K562 (cell line): ENCODE measurements around the gene TMEM108.

Experiments used
- BRCA1 ChIP-seq, 2 experiments: fragments of 450-650 bp in 1 of 2; sonication (generic) in 1 of 2; formaldehyde crosslinking in 1 of 2; IDR thresholded peaks; 2 replicates each; pipeline versions ENCODE4 v1.5.0 to v1.6.1; 2017 to 2020; ENCODE audit warnings: mild to moderate bottlenecking in 1 of 2, missing genetic modification reagents in 1 of 2
- CTCF ChIP-seq, 3 experiments: IDR thresholded peaks in 2 of 3; conservative IDR thresholded peaks in 1 of 3; 2 replicates each; pipeline ENCODE4 v1.5.1; 2011 to 2012; ENCODE audit warnings: low read length in 3 of 3, mild to moderate bottlenecking in 3 of 3, control low read depth in 2 of 3, improper control_type of control experiment in 1 of 3, inconsistent platforms in 1 of 3, low read depth in 1 of 3, mixed read lengths in 1 of 3, moderate library complexity in 1 of 3; ENCODE audit not compliant: insufficient read depth in 2 of 3
- JUN ChIP-seq, 2 experiments: sonication (generic) in 1 of 2; formaldehyde crosslinking in 1 of 2; IDR thresholded peaks; 2 replicates each; pipeline versions ENCODE4 v1.6.1 to v1.8.0; 2012 to 2022; ENCODE audit warnings: borderline replicate concordance in 2 of 2, mild to moderate bottlenecking in 2 of 2, improper control_type of control experiment in 1 of 2, low read depth in 1 of 2, low read length in 1 of 2, missing genetic modification reagents in 1 of 2
- MAFK ChIP-seq: IDR thresholded peaks from 2 replicates; pipeline ENCODE4 v1.6.1; 2011; ENCODE audit warnings: low read length, improper control_type of control experiment
- POLR2A ChIP-seq: fragments of 450-650 bp; conservative IDR thresholded peaks from 2 replicates; pipeline ENCODE4 v1.6.1; 2016
- SRSF1 ChIP-seq: fragments of 200-400 bp; formaldehyde crosslinking; IDR thresholded peaks from 2 replicates; pipeline ENCODE4 v1.6.1; 2017; ENCODE audit warnings: mild to moderate bottlenecking, low read depth, low read length, moderate library complexity
- TRIM24 ChIP-seq, 2 experiments: fragments of 450-650 bp; IDR thresholded peaks; 2 replicates each; pipeline ENCODE4 v1.6.1; 2016
- ZNF146 ChIP-seq: IDR thresholded peaks from one replicate; pipeline ENCODE4 v1.6.1; 2018; ENCODE audit warnings: missing compliant biosample characterization; ENCODE audit not compliant: unreplicated experiment

- no peak for TF ChIP-seq CTCF (IDR thresholded peaks at IDR 0.05 in 2 of 3, conservative IDR thresholded peaks at IDR 0.05 in 1 of 3; ENCODE audit: insufficient read depth in 2 of 3, low read depth in 1 of 3, low read length in 3 of 3)
- no peak for TF ChIP-seq MAFK
- TF ChIP-seq TRIM24 (IDR thresholded peaks at IDR 0.05), result no peak
- TF ChIP-seq JUN (IDR thresholded peaks at IDR 0.05; ENCODE audit: borderline replicate concordance, low read depth, low read length), result no peak
- TF ChIP-seq JUN (CRISPR knock-in tag; IDR thresholded peaks at IDR 0.05; ENCODE audit: borderline replicate concordance), result no peak
- TF ChIP-seq SRSF1, result no peak
- TF ChIP-seq BRCA1 (IDR thresholded peaks at IDR 0.05), result no peak
- no peak for TF ChIP-seq BRCA1 (CRISPR knock-in tag; IDR thresholded peaks at IDR 0.05)
- TF ChIP-seq POLR2A, result no peak
- TF ChIP-seq ZNF146 (CRISPR knock-in tag), result no peak
Measured at GRCh38 chr3:133188996-133189395, 150.8 kb downstream of the TMEM108 start.
